HL-60 (cell line): ENCODE measurements around the gene SPC25.

Experiments
- DNase-seq, 2 experiments: peaks; one replicate each; pipeline ENCODE4 v3.0.0-alpha.2; 2010 to 2020; ENCODE audit warnings: low read depth in 1 of 2, low spot score in 1 of 2
- H3K27ac ChIP-seq: fragments of 250-450 bp; sonication (Bioruptor Pico); replicated peaks from 2 replicates; pipeline ENCODE4 v1.5.1; 2020; ENCODE audit warnings: mild to moderate bottlenecking, moderate library complexity
- H3K27me3 ChIP-seq: fragments of 250-450 bp; sonication (Bioruptor Pico); 2 replicates; pipeline ENCODE4 v1.5.1; 2021; ENCODE audit warnings: mild to moderate bottlenecking, moderate library complexity; ENCODE audit not compliant: insufficient read depth, poor library complexity, severe bottlenecking
- H3K4me3 ChIP-seq: replicated peaks from 2 replicates; pipeline ENCODE4 v1.5.1; 2011; ENCODE audit warnings: mild to moderate bottlenecking, control low read depth, low read length; ENCODE audit not compliant: insufficient read depth
- CTCF ChIP-seq: IDR thresholded peaks from one replicate; pipeline ENCODE4 v1.5.1; 2011; ENCODE audit warnings: low read length, control low read depth, inconsistent platforms; ENCODE audit not compliant: insufficient read depth
- GABPA ChIP-seq: IDR thresholded peaks from 2 replicates; pipeline ENCODE4 v1.6.1; 2012; ENCODE audit warnings: low read depth
- POLR2AphosphoS5 ChIP-seq: IDR thresholded peaks from 2 replicates; pipeline ENCODE4 v1.6.1; 2012; ENCODE audit warnings: low read depth
- REST ChIP-seq: IDR thresholded peaks from 2 replicates; pipeline ENCODE4 v1.6.1; 2012; ENCODE audit warnings: low read depth; ENCODE audit not compliant: insufficient replicate concordance
- SPI1 ChIP-seq: IDR thresholded peaks from 2 replicates; pipeline ENCODE4 v1.6.1; 2012; ENCODE audit warnings: low read depth, mild to moderate bottlenecking, borderline replicate concordance

The SPC25 gene

GRCh38 chr2:168910330-168910729 lies 20.1 kb upstream of the SPC25 start:
- Histone ChIP-seq H3K27me3 (no peaks in the 10 kb centered on the region), H3K27ac (no peak overlapping the region), H3K4me3 (no peak overlapping the region)
- no peak for DNase-seq
- TF ChIP-seq SPI1 = no peak
- no peak for TF ChIP-seq GABPA
- TF ChIP-seq POLR2AphosphoS5 = no peak
- no peak for TF ChIP-seq CTCF
- TF ChIP-seq REST = no peak

- TF ChIP-seq REST = no peak
- no peak for TF ChIP-seq CTCF
- no peak for TF ChIP-seq GABPA
- TF ChIP-seq SPI1 = no peak
- TF ChIP-seq POLR2AphosphoS5 = no peak
- H3K27ac ChIP-seq = no peak overlapping the region
- H3K4me3 ChIP-seq = no peak overlapping the region
- no peak for DNase-seq
- H3K27me3 ChIP-seq = no peaks in the 10 kb centered on the region
These were observed 17.9 kb upstream of the SPC25 start for GRCh38 chr2:168907940-168908662.

- no peak overlapping the region for H3K4me3 ChIP-seq
- no peak overlapping the region for H3K27ac ChIP-seq
- DNase-seq = no peak
- TF ChIP-seq CTCF = no peak
- TF ChIP-seq GABPA = no peak
- TF ChIP-seq SPI1 = no peak
- no peak for TF ChIP-seq POLR2AphosphoS5
- TF ChIP-seq REST = no peak
- no peaks in the 10 kb centered on the region for H3K27me3 ChIP-seq
These were observed 14.1 kb upstream of the SPC25 start for GRCh38 chr2:168904358-168904757.
